A673 (cell line): Measurements from ENCODE around the gene CDK1.

ENCODE experiments used
- CTCF ChIP-seq: fragments of 300-800, 200-600 bp; sonication (generic); conservative IDR thresholded peaks from 2 replicates; pipeline ENCODE4 v1.5.1; 2017; ENCODE audit warnings: low read depth, mild to moderate bottlenecking, antibody characterized with exemption, low read length, moderate library complexity, mixed read lengths
- EZH2 ChIP-seq: fragments of 200-600 bp; sonication (generic); IDR thresholded peaks from 2 replicates; pipeline ENCODE4 v1.6.1; 2017; ENCODE audit warnings: borderline replicate concordance, low read depth, mild to moderate bottlenecking, mixed read lengths, antibody characterized with exemption, low read length; ENCODE audit not compliant: poor library complexity, severe bottlenecking

- TF ChIP-seq CTCF (no peak), EZH2 (no peak)
Measured at GRCh38 chr10:60778971-60779796, 906 bp downstream of the CDK1 start.
